Measurements from ENCODE around the gene IL10.

- TF ChIP-seq GATA2 (CRISPR knock-in tag; IDR thresholded peaks at IDR 0.05), result no peak
- no peak for TF ChIP-seq EZH2phosphoT487 (IDR thresholded peaks at IDR 0.05; ENCODE audit: borderline replicate concordance, low read depth)
- TF ChIP-seq, protein P1, sequence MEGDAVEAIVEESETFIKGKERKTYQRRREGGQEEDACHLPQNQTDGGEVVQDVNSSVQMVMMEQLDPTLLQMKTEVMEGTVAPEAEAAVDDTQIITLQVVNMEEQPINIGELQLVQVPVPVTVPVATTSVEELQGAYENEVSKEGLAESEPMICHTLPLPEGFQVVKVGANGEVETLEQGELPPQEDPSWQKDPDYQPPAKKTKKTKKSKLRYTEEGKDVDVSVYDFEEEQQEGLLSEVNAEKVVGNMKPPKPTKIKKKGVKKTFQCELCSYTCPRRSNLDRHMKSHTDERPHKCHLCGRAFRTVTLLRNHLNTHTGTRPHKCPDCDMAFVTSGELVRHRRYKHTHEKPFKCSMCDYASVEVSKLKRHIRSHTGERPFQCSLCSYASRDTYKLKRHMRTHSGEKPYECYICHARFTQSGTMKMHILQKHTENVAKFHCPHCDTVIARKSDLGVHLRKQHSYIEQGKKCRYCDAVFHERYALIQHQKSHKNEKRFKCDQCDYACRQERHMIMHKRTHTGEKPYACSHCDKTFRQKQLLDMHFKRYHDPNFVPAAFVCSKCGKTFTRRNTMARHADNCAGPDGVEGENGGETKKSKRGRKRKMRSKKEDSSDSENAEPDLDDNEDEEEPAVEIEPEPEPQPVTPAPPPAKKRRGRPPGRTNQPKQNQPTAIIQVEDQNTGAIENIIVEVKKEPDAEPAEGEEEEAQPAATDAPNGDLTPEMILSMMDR (IDR thresholded peaks at IDR 0.05), result no peak
- TF ChIP-seq RFX5 (IDR thresholded peaks at IDR 0.05; ENCODE audit: low read length), result no peak
These were observed 10.2 kb upstream of the IL10 start for GRCh38 chr1:206782448-206782847.
